Caco-2 (cell line): ENCODE results near the gene MICU1. TPM values are rescaled to one million over a fixed set of nuclear protein-coding genes. Genes with fewer than 3 reads are reported as not detected.

ENCODE experiments used
- BruUV-seq: library from RNA; stranded (reverse); fragments of 400-500 nt; replicated peaks from 2 replicates; lab custom pipeline; 2021; lab: Mats Ljungman, UMichigan
- CTCF ChIA-PET: fragments of 300-600 bp; sonication (Branson Sonifier 250); formaldehyde crosslinking; loops from one replicate; lab custom pipeline; 2022; ENCODE audit warnings: antibody characterized with exemption; lab: Charles Lee
- POLR2A ChIA-PET: fragments of 300-600 bp; sonication (Branson Sonifier 250); formaldehyde crosslinking; loops from one replicate; lab custom pipeline; 2022; ENCODE audit warnings: antibody characterized with exemption; lab: Charles Lee
- DNase-seq, 2 experiments: peaks; one replicate each; pipeline versions ENCODE4 v3.0.0 to v3.0.0-alpha.2; 2020 to 2022
- H3K27me3 ChIP-seq: replicated peaks from 2 replicates; pipeline ENCODE4 v1.6.0; 2011; ENCODE audit warnings: low read length; ENCODE audit not compliant: control insufficient read depth, insufficient read depth
- H3K36me3 ChIP-seq: 2 replicates; pipeline ENCODE4 v1.5.1; 2011; ENCODE audit warnings: low read length; ENCODE audit not compliant: control insufficient read depth, insufficient read depth
- H3K4me1 ChIP-seq: fragments of 250-450 bp; sonication (Bioruptor Pico); 2 replicates; pipeline ENCODE4 v1.5.1; 2020; ENCODE audit warnings: mild to moderate bottlenecking
- H3K4me3 ChIP-seq: 2 replicates; pipeline ENCODE4 v1.5.1; 2011; ENCODE audit warnings: low read depth, mild to moderate bottlenecking, control low read depth, low read length
- H3K9me3 ChIP-seq: fragments of 250-450 bp; sonication (Bioruptor Pico); 2 replicates; pipeline ENCODE4 v1.5.1; 2020; ENCODE audit warnings: mild to moderate bottlenecking, moderate library complexity
- H3K27ac Mint-ChIP-seq: one replicate; pipeline ENCODE4 v1.8.0; 2022; ENCODE audit warnings: mixed read lengths; ENCODE audit not compliant: unreplicated experiment
- H3K27me3 Mint-ChIP-seq: one replicate; pipeline ENCODE4 v1.8.0; 2022; ENCODE audit warnings: mixed read lengths; ENCODE audit not compliant: insufficient read depth, unreplicated experiment
- H3K36me3 Mint-ChIP-seq: one replicate; pipeline ENCODE4 v1.8.0; 2022; ENCODE audit warnings: mild to moderate bottlenecking, mixed read lengths; ENCODE audit not compliant: insufficient read depth, unreplicated experiment
- H3K4me1 Mint-ChIP-seq: one replicate; pipeline ENCODE4 v1.8.0; 2022; ENCODE audit warnings: low read depth, mixed read lengths; ENCODE audit not compliant: unreplicated experiment
- H3K4me3 Mint-ChIP-seq: one replicate; pipeline ENCODE4 v1.8.0; 2022; ENCODE audit warnings: mild to moderate bottlenecking, moderate library complexity, mixed read lengths; ENCODE audit not compliant: unreplicated experiment
- H3K9me3 Mint-ChIP-seq: one replicate; pipeline ENCODE4 v1.8.0; 2022; ENCODE audit warnings: mixed read lengths; ENCODE audit not compliant: unreplicated experiment
- intact Hi-C: fragments of 100-400 bp; cut with micrococcal nuclease; formaldehyde crosslinking; loops from one replicate; pipeline ENCODE4 v1.10.0; 2022; ENCODE audit not compliant: unreplicated experiment
- total RNA-seq: library from RNA; stranded (reverse); gene quantifications from 2 replicates; pipeline ENCODE4 v1.2.3, GENCODE V29; 2022
- TF ChIP-seq, protein P1 (sequence below), 2 experiments: fragments of 200-600 bp in 1 of 2; IDR thresholded peaks; 1 replicate in 1 of 2; 2 replicates in 1 of 2; pipeline versions ENCODE4 v1.5.1 to v1.8.0; 2011 to 2022; ENCODE audit warnings: antibody characterized with exemption in 1 of 2, control low read depth in 1 of 2, inconsistent platforms in 1 of 2, low read depth in 1 of 2, low read length in 1 of 2, mild to moderate bottlenecking in 1 of 2, moderate library complexity in 1 of 2; ENCODE audit not compliant: insufficient read depth in 1 of 2, severe bottlenecking in 1 of 2, unreplicated experiment in 1 of 2

Gene MICU1
- total RNA-seq, 1 experiment from 2014 or later: 83.2 TPM

DNA sequence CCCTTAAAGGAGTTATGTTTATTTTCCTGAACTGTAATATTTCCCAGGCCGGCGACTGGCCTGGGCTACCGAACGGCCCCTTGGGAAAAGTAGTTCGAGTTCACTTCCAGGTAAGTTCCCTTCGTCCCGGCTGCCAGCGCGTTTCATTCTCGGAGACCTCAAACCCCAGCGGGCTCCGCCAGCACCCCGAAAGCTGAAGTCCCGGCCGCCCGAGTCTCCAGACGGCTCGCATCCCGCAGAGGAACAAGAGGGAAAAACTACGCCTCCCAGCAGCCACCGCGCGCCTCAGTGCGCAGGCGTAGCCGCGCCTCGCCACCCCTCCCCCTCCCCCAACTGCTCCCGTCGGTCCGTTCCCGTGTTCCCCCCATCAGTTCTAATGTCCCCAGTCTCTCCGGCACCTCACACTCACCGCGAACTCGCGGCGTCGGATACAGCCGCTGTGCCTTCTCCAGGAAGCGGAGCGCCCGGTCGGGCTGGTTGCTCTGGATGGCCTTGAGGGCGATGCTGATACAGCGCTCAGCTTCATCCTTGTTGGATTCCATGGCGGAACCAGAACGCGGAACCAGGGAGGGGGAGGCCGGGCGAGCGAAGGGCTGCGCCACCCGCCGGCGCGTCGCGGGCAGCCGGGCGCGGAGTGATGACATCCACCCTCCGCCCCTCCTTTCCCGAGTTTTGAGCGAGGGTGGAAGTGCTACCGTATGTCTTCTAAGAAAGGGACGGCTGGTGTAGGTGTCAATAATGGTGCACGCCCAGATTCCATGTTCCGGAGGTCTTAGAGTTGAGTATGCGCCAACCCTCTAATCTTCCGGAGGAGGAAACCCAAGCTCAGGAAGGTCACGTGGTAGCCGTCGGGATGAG is 271.3 kb downstream of the MICU1 start, which contains the start of gene DNAJB12:
Gene DNAJB12, minus strand, starts transcription at position 564 of the 858 bp plus-strand sequence. Its CDS starts 22 bp downstream, at position 542.
- Mint-ChIP-seq H3K4me1 (peaks cover 22% of the 10 kb centered on the region), H3K9me3 (no peaks in the 10 kb centered on the region), H3K36me3 (peaks cover 42% of the 10 kb centered on the region), H3K27me3 (no peaks in the 10 kb centered on the region), H3K4me3 (peak within 1 kb of the TSS; percentile 93), H3K27ac (peak within 1 kb of the TSS; percentile 98)
- peak within 1 kb of the TSS; percentile 85 for H3K4me3 ChIP-seq
- BruUV-seq: TSS peak; percentile 77
- peaks cover 13% of the 10 kb centered on the region; the same call in 1 of the 2 replicates for H3K4me1 ChIP-seq
- CTCF ChIA-PET: interaction anchor here (1.0 to 1.5 kb wide), 4 partner anchors 10 to 480 kb away, joined by 3 to 7 read pairs (median 5); partner anchors contain the start of gene DDIT4
- H3K27me3 ChIP-seq: no peaks in the 10 kb centered on the region
- H3K36me3 ChIP-seq: peaks cover 3% of the 10 kb centered on the region; the same call in 1 of the 2 replicates
- DNase-seq: peak; percentile 98
- H3K9me3 ChIP-seq: no peaks in the 10 kb centered on the region
- intact Hi-C loops: no loop called here
- TF ChIP-seq, protein P1, sequence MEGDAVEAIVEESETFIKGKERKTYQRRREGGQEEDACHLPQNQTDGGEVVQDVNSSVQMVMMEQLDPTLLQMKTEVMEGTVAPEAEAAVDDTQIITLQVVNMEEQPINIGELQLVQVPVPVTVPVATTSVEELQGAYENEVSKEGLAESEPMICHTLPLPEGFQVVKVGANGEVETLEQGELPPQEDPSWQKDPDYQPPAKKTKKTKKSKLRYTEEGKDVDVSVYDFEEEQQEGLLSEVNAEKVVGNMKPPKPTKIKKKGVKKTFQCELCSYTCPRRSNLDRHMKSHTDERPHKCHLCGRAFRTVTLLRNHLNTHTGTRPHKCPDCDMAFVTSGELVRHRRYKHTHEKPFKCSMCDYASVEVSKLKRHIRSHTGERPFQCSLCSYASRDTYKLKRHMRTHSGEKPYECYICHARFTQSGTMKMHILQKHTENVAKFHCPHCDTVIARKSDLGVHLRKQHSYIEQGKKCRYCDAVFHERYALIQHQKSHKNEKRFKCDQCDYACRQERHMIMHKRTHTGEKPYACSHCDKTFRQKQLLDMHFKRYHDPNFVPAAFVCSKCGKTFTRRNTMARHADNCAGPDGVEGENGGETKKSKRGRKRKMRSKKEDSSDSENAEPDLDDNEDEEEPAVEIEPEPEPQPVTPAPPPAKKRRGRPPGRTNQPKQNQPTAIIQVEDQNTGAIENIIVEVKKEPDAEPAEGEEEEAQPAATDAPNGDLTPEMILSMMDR (IDR thresholded peaks at IDR 0.05; ENCODE audit: insufficient read depth in 1 of 2, low read depth in 1 of 2, low read length in 1 of 2, severe bottlenecking in 1 of 2, unreplicated experiment in 1 of 2): no peak
- POLR2A ChIA-PET: interaction anchor here (0.5 to 2.0 kb wide), 12 partner anchors 77 to 1507 kb away, joined by 3 to 7 read pairs (median 3); partner anchors contain the start of genes CHST3, DDIT4, MCU and MICU1

DNA sequence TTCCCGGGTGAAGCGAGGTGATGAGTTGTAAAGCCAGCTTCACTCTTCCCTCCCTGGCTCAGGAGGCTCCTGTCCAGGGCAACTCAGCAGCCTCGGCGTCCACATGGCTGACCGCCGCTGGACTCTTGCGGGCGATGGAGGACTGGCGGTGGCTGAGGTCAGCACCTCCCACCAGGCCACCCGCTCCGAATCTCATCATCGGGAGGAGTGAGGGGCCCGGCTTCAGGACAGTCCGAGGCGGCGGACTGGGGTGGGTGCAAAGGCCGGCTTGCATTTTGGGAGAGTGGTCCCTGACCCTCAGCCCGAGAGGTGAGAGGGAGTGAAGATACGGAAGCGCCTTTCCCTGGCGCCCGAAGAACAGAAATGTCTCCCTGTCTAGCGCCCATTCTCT is 271.9 kb downstream of the MICU1 start:
- POLR2A ChIA-PET: interaction anchor here (2.0 kb wide), 1 partner anchor 93 kb away, joined by 7 read pairs; no protein-coding TSS in a partner anchor
- peaks cover 22% of the 10 kb centered on the region for H3K4me1 Mint-ChIP-seq

More for the DNA sequence above, 271.9 kb downstream of the MICU1 start:
- intact Hi-C loops: no loop called here
- Mint-ChIP-seq H3K9me3 (no peaks in the 10 kb centered on the region), H3K27me3 (no peaks in the 10 kb centered on the region), H3K36me3 (peaks cover 48% of the 10 kb centered on the region), H3K27ac (peak overlapping the region; percentile 98), H3K4me3 (peak overlapping the region; percentile 93)
- TSS peak; percentile 49 for BruUV-seq
- TF ChIP-seq, protein P1 (IDR thresholded peaks at IDR 0.05; ENCODE audit: insufficient read depth in 1 of 2, low read depth in 1 of 2, low read length in 1 of 2, severe bottlenecking in 1 of 2, unreplicated experiment in 1 of 2): no peak
- peaks cover 3% of the 10 kb centered on the region; the same call in 1 of the 2 replicates for H3K36me3 ChIP-seq
- H3K4me3 ChIP-seq: peak overlapping the region; percentile 85
- CTCF ChIA-PET: no interaction called here
- DNase-seq: peak; percentile 51 to 65
- H3K4me1 ChIP-seq: peaks cover 10% of the 10 kb centered on the region; the same call in 1 of the 2 replicates
- no peaks in the 10 kb centered on the region for H3K27me3 ChIP-seq
- no peaks in the 10 kb centered on the region for H3K9me3 ChIP-seq
